ENCODE data around the gene CRELD1. TPM values are rescaled to one million over a fixed set of nuclear protein-coding genes. Genes with fewer than 3 reads are reported as not detected.

The CRELD1 gene
- total and polyA plus RNA-seq, 10 of the 15 experiments (the other 5 are each of a cell fraction or from before 2014, with no cell fraction given): 1.3 to 15.9 (median 8.8) TPM

GRCh38 chr3:9940746-9941145, 7.1 kb downstream of the CRELD1 start:
- intact Hi-C loops (cut with micrococcal nuclease; ENCODE audit: unreplicated experiment): no loop called here

More at GRCh38 chr3:9940746-9941145, 7.1 kb downstream of the CRELD1 start:
- no peaks in the 10 kb centered on the region for H4K20me1 ChIP-seq (ENCODE audit: control insufficient read depth, insufficient read depth)
- no peak overlapping the region for H2AFZ ChIP-seq (ENCODE audit: control insufficient read depth, low read depth, low read length)
- DNase-seq (ENCODE audit: low read depth, low spot score): no peak
- CTCF ChIA-PET: interaction anchor here (2.2 kb wide), 1 partner anchor 8 kb away, joined by 6 read pairs; no protein-coding TSS in a partner anchor
- POLR2A ChIA-PET: no interaction called here
- H3K4me1 ChIP-seq (ENCODE audit: control insufficient read depth, insufficient read depth, low read length): no peaks in the 10 kb centered on the region
- H3K27ac ChIP-seq (ENCODE audit: control insufficient read depth, insufficient read depth): no peak overlapping the region
- 94% methylated on average over 10 of the region's 10 CpGs for WGBS (ENCODE audit: insufficient coverage, insufficient replicate concordance, low lambda C conversion rate, missing lambda C conversion rate)
- no peak overlapping the region for H3K4me3 ChIP-seq
- RAD21 ChIA-PET (ENCODE audit: unreplicated experiment): no interaction called here
- SMC1A ChIA-PET (ENCODE audit: uncharacterized antibody, unreplicated experiment): interaction anchor here (0.7 kb wide), 1 partner anchor 249 kb away, joined by 3 read pairs; no protein-coding TSS in a partner anchor
- TF ChIP-seq POLR2A (IDR thresholded peaks at IDR 0.05; ENCODE audit: low read depth, low read length): peak; percentile 47
- no peak for TF ChIP-seq ZNF687 (IDR thresholded peaks at IDR 0.05)
- no peak for TF ChIP-seq WRNIP1 (IDR thresholded peaks at IDR 0.05; ENCODE audit: borderline replicate concordance, low read depth, low read length)
- H3K36me3 ChIP-seq (ENCODE audit: control insufficient read depth in 2 of 2, insufficient read depth in 2 of 2, low read length in 1 of 2): peaks cover 0 to 4% of the 10 kb centered on the region in 2 experiments; a peak in 3 of 4 replicates
- in situ Hi-C loops (cut with MboI): no loop called here
- BruUV-seq (replicated peaks): no TSS peak
- H3K9ac ChIP-seq (ENCODE audit: control insufficient read depth, insufficient read depth, low read length): no peak overlapping the region
- ATAC-seq: no peak
- no peak overlapping the region for H3K4me2 ChIP-seq (ENCODE audit: control insufficient read depth, insufficient read depth)
- no peaks in the 10 kb centered on the region for H3K9me3 ChIP-seq (replicated peaks; ENCODE audit: control insufficient read depth, insufficient read depth, low read length)
- H3K27me3 ChIP-seq (replicated peaks in 1 of 2; ENCODE audit: control insufficient read depth in 2 of 2, insufficient read depth in 2 of 2, low read length in 1 of 2): no peaks in the 10 kb centered on the region
- 0 out of 2 replicates have a peak, but pooled peaks cover 2% of the 10 kb centered on the region for H3K79me2 ChIP-seq (ENCODE audit: control insufficient read depth, insufficient read depth, low read length)
- no peak for FAIRE-seq
